Trophoblast cell (in vitro differentiated cells and primary cell): ENCODE data around the gene ZFAND2B.

Source experiments
- DNase-seq, 2 donors: peaks; one replicate each; pipeline ENCODE4 v3.0.0-alpha.2; 2016
- H2AFZ ChIP-seq: 2 replicates; pipeline ENCODE4 v1.6.1; 2013; ENCODE audit warnings: low read length, moderate library complexity, mild to moderate bottlenecking; ENCODE audit not compliant: insufficient read depth, poor library complexity
- H2AK5ac ChIP-seq: 2 replicates; pipeline ENCODE4 v1.6.1; 2013; ENCODE audit warnings: mild to moderate bottlenecking, low read length
- H2BK120ac ChIP-seq: 2 replicates; pipeline ENCODE4 v1.6.1; 2013; ENCODE audit warnings: low read length, mild to moderate bottlenecking, moderate library complexity; ENCODE audit not compliant: insufficient read depth, poor library complexity
- H2BK12ac ChIP-seq: 2 replicates; pipeline ENCODE4 v1.6.1; 2013; ENCODE audit warnings: mild to moderate bottlenecking, low read length, moderate library complexity
- H2BK5ac ChIP-seq: 2 replicates; pipeline ENCODE4 v1.6.1; 2013; ENCODE audit warnings: low read length, low read depth, moderate library complexity, mild to moderate bottlenecking; ENCODE audit not compliant: poor library complexity
- H3K14ac ChIP-seq: 2 replicates; pipeline ENCODE4 v1.6.1; 2013; ENCODE audit warnings: mild to moderate bottlenecking, low read length
- H3K18ac ChIP-seq: 2 replicates; pipeline ENCODE4 v1.6.1; 2013; ENCODE audit warnings: mild to moderate bottlenecking, low read length
- H3K23ac ChIP-seq: 2 replicates; pipeline ENCODE4 v1.6.1; 2013; ENCODE audit warnings: low read length
- H3K27ac ChIP-seq: 2 replicates; pipeline ENCODE4 v1.5.1; 2013; ENCODE audit warnings: low read depth, mild to moderate bottlenecking, inconsistent platforms, low read length, moderate library complexity
- H3K27me3 ChIP-seq: 2 replicates; pipeline ENCODE4 v1.6.1; 2013; ENCODE audit warnings: inconsistent platforms, mild to moderate bottlenecking, low read length, moderate library complexity; ENCODE audit not compliant: insufficient read depth
- H3K36me3 ChIP-seq, 2 experiments: 1 replicate in 1 of 2; 2 replicates in 1 of 2; pipeline ENCODE4 v1.6.1; 2013; ENCODE audit warnings: low read length in 2 of 2, mild to moderate bottlenecking in 2 of 2, moderate library complexity in 1 of 2; ENCODE audit not compliant: insufficient read depth in 2 of 2, control insufficient read depth in 1 of 2
- H3K4ac ChIP-seq: 2 replicates; pipeline ENCODE4 v1.6.1; 2013; ENCODE audit warnings: low read depth, mild to moderate bottlenecking, low read length, moderate library complexity
- H3K4me1 ChIP-seq, 2 experiments: 1 replicate in 1 of 2; 2 replicates in 1 of 2; pipeline ENCODE4 v1.6.1; 2013; ENCODE audit warnings: low read length in 2 of 2, mild to moderate bottlenecking in 2 of 2, moderate library complexity in 1 of 2; ENCODE audit not compliant: insufficient read depth in 2 of 2, control insufficient read depth in 1 of 2
- H3K4me2 ChIP-seq: 2 replicates; pipeline ENCODE4 v1.6.1; 2013; ENCODE audit warnings: inconsistent platforms, mild to moderate bottlenecking, low read length, moderate library complexity
- H3K4me3 ChIP-seq: 2 replicates; pipeline ENCODE4 v1.5.1; 2013; ENCODE audit warnings: mild to moderate bottlenecking, low read depth, low read length, inconsistent platforms
- H3K79me1 ChIP-seq: one replicate; pipeline ENCODE4 v1.6.1; 2013; ENCODE audit warnings: low read length
- H3K79me2 ChIP-seq: 2 replicates; pipeline ENCODE4 v1.6.1; 2013; ENCODE audit warnings: low read length, mild to moderate bottlenecking; ENCODE audit not compliant: control insufficient read depth, insufficient read depth, poor library complexity
- H3K9ac ChIP-seq: 2 replicates; pipeline ENCODE4 v1.6.1; 2013; ENCODE audit warnings: mild to moderate bottlenecking, low read length
- H3K9me3 ChIP-seq: 2 replicates; pipeline ENCODE4 v1.6.1; 2013; ENCODE audit warnings: low read depth, mild to moderate bottlenecking, control low read depth, inconsistent platforms, low read length; ENCODE audit not compliant: insufficient read depth
- H4K12ac ChIP-seq: 2 replicates; pipeline ENCODE4 v1.6.1; 2013; ENCODE audit warnings: low read depth, mild to moderate bottlenecking, low read length, moderate library complexity
- H4K8ac ChIP-seq: 2 replicates; pipeline ENCODE4 v1.6.1; 2013; ENCODE audit warnings: low read depth, mild to moderate bottlenecking, low read length, moderate library complexity
- H4K91ac ChIP-seq: one replicate; pipeline ENCODE4 v1.6.1; 2013; ENCODE audit warnings: low read depth, mild to moderate bottlenecking, low read length, moderate library complexity
- WGBS: extraction: QIAGEN DNeasy Blood & Tissue Kit; methylation state at CpG from one replicate; pipeline ENCODE4 v1.1.7; 2013; ENCODE audit warnings: missing lambda C conversion rate; ENCODE audit not compliant: insufficient read length, insufficient coverage; ENCODE audit errors: extremely low coverage; 5-methylcytosine and 5-hydroxymethylcytosine counted together

The ZFAND2B gene

DNA sequence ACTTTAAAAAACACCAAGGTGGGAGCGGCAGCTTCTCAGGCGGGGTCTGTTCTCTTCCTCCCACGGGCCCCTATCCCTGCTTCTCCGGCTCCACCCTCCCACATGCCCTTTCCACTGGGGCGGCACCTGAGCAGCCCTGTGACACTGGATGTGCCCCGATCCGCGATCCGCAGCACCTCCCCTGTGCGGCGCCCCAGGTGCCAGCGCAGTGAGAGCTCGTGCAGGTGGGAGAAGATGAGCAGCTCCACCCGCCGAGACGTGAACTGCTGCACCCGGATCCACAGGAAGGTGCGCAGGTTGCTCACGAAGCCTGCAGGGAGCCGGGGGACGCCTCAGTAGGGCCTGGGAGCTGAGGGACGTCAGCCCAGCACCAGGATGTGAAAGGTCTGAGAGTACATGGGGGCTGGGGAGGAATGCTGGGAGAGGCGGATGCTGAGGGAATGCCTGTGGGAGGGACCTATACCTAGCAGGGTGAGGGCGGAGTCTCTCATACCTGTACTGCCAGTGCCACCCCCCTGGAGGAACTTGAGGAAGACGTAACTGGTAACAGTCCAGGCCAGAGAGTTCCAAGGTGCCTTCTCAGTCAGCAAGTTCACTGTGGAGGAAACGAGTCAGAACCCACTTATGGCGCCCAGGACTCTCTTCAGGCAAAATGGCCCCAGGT, 9.4 kb downstream of the ZFAND2B start:
- no peak overlapping the region for H3K4ac ChIP-seq
- peaks cover 8% of the 10 kb centered on the region for H3K79me2 ChIP-seq
- no peak overlapping the region for H2BK5ac ChIP-seq
- H3K18ac ChIP-seq = no peak overlapping the region
- H3K9ac ChIP-seq = no peak overlapping the region
- no peak overlapping the region for H2BK120ac ChIP-seq
- peaks cover 12% of the 10 kb centered on the region for H3K79me1 ChIP-seq
- peaks cover 43 to 49% of the 10 kb centered on the region in 2 experiments for H3K36me3 ChIP-seq
- no peak overlapping the region for H4K12ac ChIP-seq
- no peak overlapping the region for H3K4me2 ChIP-seq
- H3K27ac ChIP-seq = no peak overlapping the region
- H4K91ac ChIP-seq = no peak overlapping the region
- no peak overlapping the region for H3K14ac ChIP-seq
- no peak overlapping the region for H4K8ac ChIP-seq
- H2AK5ac ChIP-seq = no peak overlapping the region
- no CpG with 5 or more reads among the region's 27 CpGs for WGBS
- no peak for DNase-seq
- H3K23ac ChIP-seq = no peak overlapping the region
- peaks cover 10 to 15% of the 10 kb centered on the region in 2 experiments for H3K4me1 ChIP-seq
- peak overlapping the region; percentile 6 for H3K4me3 ChIP-seq
- H3K9me3 ChIP-seq = no peaks in the 10 kb centered on the region
- no peak overlapping the region for H2AFZ ChIP-seq
- H3K27me3 ChIP-seq = no peaks in the 10 kb centered on the region
- H2BK12ac ChIP-seq = no peak overlapping the region

DNA sequence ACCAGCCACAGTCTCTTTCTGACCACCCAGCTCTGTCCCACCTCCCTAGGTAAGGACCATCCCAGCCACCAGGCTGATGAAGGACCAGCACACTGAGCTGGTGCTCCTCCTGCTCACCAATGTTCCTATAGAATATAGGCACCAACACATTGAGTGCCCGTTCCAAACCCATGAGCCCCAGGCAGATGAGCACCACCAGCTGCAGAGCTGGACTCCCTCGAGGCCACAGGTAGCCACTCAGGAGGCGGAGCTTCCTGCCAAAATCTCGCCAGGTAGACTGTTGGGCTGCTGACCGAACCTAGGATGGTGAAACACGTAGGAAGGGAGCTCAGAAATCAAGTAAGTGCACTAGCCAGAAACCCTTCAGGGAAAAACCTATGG, 9.9 kb downstream of the ZFAND2B start:
- Histone ChIP-seq H3K36me3 (peaks cover 44 to 50% of the 10 kb centered on the region in 2 experiments), H3K4me3 (peak overlapping the region; percentile 6), H3K4me1 (peaks cover 10 to 15% of the 10 kb centered on the region in 2 experiments), H3K79me2 (peaks cover 8% of the 10 kb centered on the region), H4K91ac (no peak overlapping the region), H4K12ac (no peak overlapping the region), H3K23ac (no peak overlapping the region), H3K4me2 (no peak overlapping the region), H4K8ac (no peak overlapping the region), H3K79me1 (peaks cover 12% of the 10 kb centered on the region), H3K9ac (no peak overlapping the region), H2AK5ac (no peak overlapping the region), H3K4ac (no peak overlapping the region), H3K18ac (no peak overlapping the region), H3K27ac (no peak overlapping the region), H2BK120ac (no peak overlapping the region), H2BK5ac (no peak overlapping the region), H2BK12ac (no peak overlapping the region), H3K14ac (no peak overlapping the region), H2AFZ (no peak overlapping the region), H3K9me3 (no peaks in the 10 kb centered on the region), H3K27me3 (no peaks in the 10 kb centered on the region)
- DNase-seq = no peak
- WGBS = no CpG with 5 or more reads among the region's 6 CpGs

DNA sequence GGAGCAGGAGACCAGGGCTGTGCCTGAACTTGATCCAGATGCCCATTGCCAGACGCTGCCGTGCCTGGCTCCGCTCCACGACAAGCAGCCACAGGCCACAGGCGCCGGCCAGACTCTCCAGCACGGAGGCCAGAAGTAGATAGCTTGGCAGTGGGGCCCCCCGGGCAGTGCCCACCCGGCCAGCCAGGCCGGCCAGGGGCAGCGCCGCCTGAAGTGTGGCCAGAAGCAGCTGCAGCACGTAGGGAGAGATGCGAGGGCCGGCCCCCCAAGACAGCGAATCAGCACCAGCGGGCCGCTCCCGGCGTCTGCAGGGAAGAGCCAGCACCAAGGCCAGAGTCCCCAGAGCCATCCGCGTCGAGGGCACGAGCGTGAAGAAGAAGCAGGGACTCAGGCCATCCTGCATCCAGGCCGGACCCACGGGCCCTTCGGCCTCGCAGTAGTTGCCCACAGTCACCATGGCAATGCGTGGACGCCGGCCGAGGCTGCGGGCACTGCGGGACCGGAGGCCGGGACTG, 11.7 kb downstream of the ZFAND2B start:
- peaks cover 50 to 53% of the 10 kb centered on the region in 2 experiments for H3K36me3 ChIP-seq
- no peaks in the 10 kb centered on the region for H3K27me3 ChIP-seq
- H3K14ac ChIP-seq = peak overlapping the region; percentile 63
- H3K4me3 ChIP-seq = peak overlapping the region; percentile 80
- peak overlapping the region; percentile 82 for H3K27ac ChIP-seq
- H3K79me1 ChIP-seq = peaks cover 12% of the 10 kb centered on the region
- peaks cover 8% of the 10 kb centered on the region for H3K79me2 ChIP-seq
- peak overlapping the region; percentile 51 for H2BK12ac ChIP-seq
- H3K9me3 ChIP-seq = no peaks in the 10 kb centered on the region
- no peak overlapping the region for H3K23ac ChIP-seq
- peak overlapping the region; percentile 59 for H2BK120ac ChIP-seq
- peak overlapping the region; percentile 75 for H2BK5ac ChIP-seq
- peak overlapping the region; percentile 65 for H4K91ac ChIP-seq
- peak overlapping the region; percentile 59 for H4K8ac ChIP-seq
- peak overlapping the region; percentile 34 for H2AK5ac ChIP-seq
- peak overlapping the region; percentile 65 for H2AFZ ChIP-seq
- H3K4me1 ChIP-seq = peaks cover 10 to 15% of the 10 kb centered on the region in 2 experiments
- H3K18ac ChIP-seq = peak overlapping the region; percentile 66
- H4K12ac ChIP-seq = peak overlapping the region; percentile 45
- H3K4ac ChIP-seq = no peak overlapping the region
- no CpG with 5 or more reads among the region's 37 CpGs for WGBS
- peak overlapping the region; percentile 35 for H3K9ac ChIP-seq
- peak overlapping the region; percentile 79 for H3K4me2 ChIP-seq
- DNase-seq = peak; percentile 72 to 73

GRCh38 chr2:219218732-219219701, 12.4 kb downstream of the ZFAND2B start, which contains the start of gene ABCB6:
Gene ABCB6, minus strand, starts transcription at chr2:219218958. Its CDS starts 285 bp downstream, at chr2:219218673.
- Histone ChIP-seq H3K23ac (no peak within 1 kb of the TSS), H2AK5ac (peak within 1 kb of the TSS; percentile 34), H4K91ac (peak within 1 kb of the TSS; percentile 65), H3K36me3 (peaks cover 50 to 53% of the 10 kb centered on the region in 2 experiments), H2BK12ac (peak within 1 kb of the TSS; percentile 51), H3K4me3 (peak within 1 kb of the TSS; percentile 80), H3K14ac (peak within 1 kb of the TSS; percentile 63), H4K12ac (peak within 1 kb of the TSS; percentile 45), H3K4me1 (peaks cover 10 to 15% of the 10 kb centered on the region in 2 experiments), H4K8ac (peak within 1 kb of the TSS; percentile 59), H3K9me3 (no peaks in the 10 kb centered on the region), H2BK5ac (peak within 1 kb of the TSS; percentile 75), H3K18ac (peak within 1 kb of the TSS; percentile 66), H3K79me1 (peaks cover 12% of the 10 kb centered on the region), H3K79me2 (peaks cover 8% of the 10 kb centered on the region), H3K4ac (peak within 1 kb of the TSS; percentile 24), H3K27me3 (no peaks in the 10 kb centered on the region), H2AFZ (peak within 1 kb of the TSS; percentile 65), H3K27ac (peak within 1 kb of the TSS; percentile 82), H2BK120ac (peak within 1 kb of the TSS; percentile 59), H3K4me2 (peak within 1 kb of the TSS; percentile 79), H3K9ac (peak within 1 kb of the TSS; percentile 35)
- no CpG with 5 or more reads among the region's 71 CpGs for WGBS
- DNase-seq = peak; percentile 89
